CD4-positive, alpha-beta T cell treated with Interleukin-2 at 100 ng/mL for 4 hours (primary cell): ENCODE data around the gene FNBP1.
"Not testable (repeated sequence)": the region's sequence is repeated elsewhere in the genome, so short reads cannot be mapped to it uniquely, and the experiment has no call there.

Experiments
- DNase-seq: peaks from one replicate; pipeline ENCODE4 v3.0.0-alpha.2; 2020; ENCODE audit warnings: low spot score

Gene FNBP1

DNA sequence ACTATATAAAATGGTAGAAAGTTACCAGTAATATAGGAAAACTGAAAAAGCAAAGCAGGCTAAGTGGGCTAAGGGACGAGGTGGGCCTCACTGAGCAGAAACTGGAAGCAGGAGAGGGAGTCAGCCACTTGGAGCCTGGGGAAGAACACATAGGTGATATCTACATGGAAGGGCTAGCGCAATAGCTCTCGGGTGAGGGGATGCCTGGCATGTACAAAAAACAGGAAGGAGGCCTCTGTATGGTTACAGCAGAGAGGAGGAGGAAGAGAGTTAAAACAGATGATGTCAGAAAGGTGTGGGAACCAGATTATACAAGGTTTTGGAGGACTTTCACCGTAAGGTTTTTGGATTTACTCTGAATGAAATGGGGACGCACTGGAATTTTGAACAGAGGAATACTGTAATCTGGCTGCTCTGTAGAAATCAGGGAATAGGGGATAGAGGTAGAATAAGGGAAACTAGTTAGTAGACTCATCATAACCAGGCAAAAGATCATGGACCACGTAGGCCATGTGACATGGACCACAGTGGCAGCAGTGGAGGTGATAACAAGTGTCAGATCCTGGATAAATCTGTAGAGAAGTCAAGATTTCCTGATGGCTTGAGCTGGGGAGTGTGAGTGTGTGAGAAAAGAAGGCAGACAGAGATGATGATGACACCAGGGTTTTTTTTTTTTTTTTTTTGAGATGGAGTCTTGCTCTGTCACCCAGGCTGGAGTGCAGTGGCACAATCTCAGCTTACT lies 52.5 kb downstream of the FNBP1 start:
- peak; percentile 34 for DNase-seq

DNA sequence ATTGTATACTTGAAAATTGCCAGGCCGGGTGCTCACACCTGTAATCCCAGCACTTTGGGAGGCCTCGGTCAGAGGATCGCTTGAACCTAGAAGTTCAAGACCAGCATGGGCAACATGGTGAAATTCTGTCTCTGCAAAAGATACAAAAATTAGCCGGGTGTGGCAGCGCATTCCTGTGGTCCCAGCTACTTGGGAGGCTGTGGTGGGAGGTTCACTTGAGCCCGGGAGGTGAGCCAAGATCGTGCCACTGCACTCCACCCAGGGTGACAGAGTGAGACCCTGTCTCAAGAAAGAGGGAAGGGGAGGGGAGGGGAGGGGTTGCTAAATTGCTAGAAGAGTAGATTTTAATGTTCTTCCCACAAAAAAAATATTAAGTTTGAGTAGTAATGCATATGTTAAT lies 53.2 kb downstream of the FNBP1 start:
- DNase-seq, result no peak

DNA sequence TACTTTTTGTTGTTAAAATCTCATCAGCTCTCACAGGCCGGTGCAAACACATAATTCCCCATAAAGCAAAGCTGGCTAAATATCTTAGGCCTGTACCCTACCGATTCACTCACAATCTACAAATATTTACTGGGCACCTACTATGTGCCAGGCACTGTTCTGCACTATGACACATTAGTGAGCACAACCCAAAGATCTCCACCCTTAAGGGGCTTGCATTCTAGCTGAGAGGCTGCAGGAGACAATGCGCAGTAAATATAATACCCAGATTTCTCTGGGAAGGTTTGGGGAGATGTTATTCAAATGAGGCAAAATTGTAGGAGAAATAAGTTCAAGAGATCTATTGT lies 53.7 kb downstream of the FNBP1 start:
- DNase-seq, result no peak

DNA sequence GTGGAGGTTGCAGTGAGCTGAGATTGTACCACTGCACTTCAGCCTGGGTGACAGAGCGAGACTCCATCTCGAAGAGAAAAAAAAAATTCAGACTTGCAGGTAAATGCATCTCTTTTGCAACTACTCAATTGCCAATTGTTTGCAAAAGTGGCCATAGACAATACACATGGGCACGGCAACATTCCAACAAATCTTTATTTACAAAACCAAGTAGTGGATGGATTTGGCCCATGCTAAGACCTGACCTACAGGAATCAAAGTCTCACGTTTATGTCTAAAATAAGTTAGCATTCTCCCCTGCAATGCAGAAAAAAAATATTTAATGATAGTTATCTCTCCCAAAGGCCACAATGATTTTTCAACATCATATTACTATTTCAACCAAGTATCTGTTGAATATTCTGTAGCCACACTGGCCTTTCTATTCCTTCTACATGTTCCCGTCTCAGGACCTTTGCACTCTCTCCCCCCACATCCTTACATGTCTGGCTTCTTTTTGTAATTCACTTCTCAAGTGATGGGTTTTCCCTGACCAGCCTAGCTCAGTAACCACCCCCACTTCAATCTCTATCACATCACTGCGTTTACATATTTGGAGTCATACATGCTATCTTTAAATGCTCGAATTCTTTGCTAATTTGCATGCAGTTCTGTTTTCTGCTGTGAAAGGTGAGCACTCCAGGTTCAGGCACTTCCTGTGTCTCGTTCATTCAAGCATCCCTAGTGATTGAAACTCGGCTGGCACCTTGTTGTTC lies 54.2 kb downstream of the FNBP1 start:
- DNase-seq, result peak; percentile 44

DNA sequence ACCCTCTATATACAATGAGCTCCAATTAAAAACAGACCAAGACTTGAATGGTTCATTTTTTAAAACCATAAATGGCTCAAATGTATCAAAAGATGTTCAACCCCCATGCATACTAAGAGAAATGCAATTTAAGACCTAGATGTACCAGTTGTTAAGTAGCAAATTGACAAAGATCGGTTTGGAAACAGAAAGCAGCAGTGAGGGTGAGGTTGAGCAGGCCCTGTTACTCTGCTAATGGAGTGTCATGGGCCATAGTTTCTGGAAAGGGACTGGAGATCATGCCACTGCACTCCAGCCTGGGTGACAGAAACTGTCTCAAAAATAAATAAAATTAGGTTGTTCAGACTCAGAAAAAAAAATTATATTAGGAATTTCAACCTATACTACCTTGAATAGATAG lies 55.0 kb downstream of the FNBP1 start:
- no peak for DNase-seq

DNA sequence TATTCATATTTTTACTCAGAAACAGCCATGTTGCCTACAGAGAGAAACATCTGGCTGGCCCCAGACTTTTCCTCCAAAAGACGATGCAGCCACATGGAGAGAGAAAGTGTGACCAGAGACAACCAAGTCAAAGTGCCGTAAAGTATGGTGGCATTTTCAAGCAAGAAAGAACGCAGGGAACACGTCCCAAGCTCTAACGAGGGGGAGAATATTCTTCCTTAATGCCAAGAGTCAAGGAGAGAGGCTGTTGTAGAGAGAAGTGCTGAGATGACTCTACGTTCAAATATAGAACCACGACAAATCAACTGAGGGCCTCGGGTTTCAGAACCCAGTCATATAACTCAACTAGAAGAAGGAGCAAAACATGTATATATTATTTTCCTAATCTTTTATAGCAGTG lies 55.9 kb downstream of the FNBP1 start:
- no peak for DNase-seq

DNA sequence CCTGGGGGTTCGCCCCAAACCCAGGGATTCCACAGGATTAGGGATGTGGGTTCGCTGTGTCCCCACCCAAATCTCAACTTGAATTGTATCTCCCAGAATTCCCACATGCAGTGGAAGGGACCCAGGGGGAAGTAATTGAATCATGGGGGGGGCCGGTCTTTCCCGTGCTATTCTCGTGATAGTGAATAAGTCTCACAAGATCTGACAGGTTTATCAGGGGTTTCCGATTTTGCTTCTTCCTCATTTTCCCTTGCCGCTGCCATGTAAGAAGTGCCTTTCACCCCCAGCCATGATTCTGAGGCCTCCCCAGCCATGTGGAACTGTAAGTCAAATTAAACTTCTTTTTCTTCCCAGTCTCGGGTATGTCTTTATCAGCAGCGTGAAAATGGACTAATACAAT lies 58.4 kb downstream of the FNBP1 start:
- not testable (repeated sequence) for DNase-seq

DNA sequence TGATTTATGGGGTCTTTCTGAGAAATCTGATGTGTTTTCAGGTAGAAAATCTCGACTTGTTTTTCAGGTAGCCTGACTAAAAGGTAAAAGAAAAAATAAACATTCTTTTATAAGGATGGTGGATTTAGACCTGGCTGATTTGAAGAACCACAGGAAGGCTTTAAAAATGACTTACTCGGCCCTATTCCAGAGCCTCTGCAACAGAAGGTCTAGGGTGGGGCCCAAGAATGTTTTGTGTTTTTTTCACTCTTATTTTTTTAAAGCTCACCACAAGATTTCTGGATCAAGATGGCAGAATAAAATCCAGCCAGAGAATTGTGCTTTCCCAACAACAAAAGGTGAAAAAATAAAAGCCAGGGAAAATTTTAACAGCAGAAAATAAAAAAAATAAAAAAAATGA lies 59.1 kb downstream of the FNBP1 start:
- DNase-seq, result no peak

DNA sequence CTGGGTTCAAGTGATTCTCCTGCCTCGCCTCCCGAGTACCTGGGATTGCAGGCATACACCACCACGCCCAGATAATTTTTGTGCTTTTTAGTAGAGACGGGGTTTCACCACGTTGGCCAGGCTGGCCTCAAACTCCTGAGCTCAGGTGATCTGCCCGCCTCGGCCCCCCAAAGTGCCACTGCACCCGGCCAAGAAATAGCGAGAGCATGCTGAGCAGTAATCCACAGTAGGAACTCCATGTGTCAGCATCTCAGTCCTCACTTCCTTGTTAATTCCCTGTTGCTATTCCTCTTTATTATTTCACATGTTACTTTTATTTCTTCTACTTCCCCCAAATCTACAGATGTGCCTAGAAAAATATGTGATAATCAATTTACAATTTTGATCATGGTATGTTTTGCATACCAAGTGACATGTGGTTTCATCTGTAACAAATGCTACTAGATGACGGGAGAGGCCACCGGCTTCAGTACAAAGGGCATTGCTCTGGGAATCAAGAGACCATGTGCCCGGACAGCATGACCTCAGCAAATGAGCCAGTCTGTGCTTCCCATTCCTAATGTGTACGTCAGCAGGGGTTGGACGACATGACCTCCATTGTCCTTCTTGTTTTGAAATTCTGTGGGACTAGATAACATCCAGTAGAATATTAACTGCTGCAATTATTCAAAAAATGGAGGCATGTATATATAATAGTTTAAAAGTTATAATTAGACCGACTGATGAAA lies 61.6 kb downstream of the FNBP1 start:
- no peak for DNase-seq

DNA sequence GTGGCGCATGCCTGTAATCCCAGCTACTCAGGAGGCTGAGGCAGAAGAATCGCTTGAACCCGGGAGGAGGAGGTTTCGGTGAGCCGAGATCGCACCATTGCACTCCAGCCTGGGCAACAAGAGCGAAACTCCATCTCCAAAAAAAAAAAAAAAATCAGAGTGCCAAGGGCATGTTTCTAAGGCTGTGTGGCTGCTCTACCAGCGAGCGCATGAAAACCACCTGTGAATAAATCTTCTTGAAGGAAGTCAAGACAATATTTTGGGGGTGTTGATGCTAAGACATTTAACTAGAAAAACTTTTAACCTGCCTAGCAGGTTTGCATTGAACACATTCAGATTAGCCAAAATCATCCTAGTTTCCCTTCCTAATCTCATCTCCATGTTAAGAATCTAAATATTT lies 62.8 kb downstream of the FNBP1 start:
- not testable (repeated sequence) for DNase-seq

DNA sequence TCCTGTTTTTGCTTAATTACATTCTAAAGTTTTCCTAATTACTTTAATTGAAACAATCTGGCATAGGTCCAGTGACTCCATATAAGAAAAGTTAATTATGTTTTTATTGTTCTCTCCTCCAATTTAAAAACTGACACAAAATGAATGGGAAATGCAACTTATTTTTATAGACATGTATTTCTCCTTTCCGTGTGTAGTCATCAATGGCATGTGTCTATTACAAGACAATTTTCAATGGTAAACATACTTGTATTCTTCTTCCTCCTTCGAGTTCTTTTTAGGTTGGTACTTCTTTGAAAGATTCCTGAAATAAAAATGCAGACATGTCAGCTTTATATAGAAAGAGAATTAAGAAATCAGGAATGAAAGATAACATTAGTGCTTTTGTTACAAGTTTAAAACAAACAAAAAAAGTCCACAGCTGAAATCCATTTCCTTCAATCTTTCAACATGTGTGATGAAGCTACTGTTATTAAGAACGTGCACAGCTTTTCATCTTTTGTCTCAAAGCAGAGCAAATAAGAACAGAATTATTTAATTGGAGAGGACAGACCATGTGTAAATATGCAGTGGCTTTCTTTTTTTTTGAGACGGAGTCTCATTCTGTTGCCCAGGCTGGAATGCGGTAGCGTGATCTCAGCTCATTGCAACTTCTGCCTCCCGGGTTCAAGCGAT lies 63.8 kb downstream of the FNBP1 start:
- no peak for DNase-seq

DNA sequence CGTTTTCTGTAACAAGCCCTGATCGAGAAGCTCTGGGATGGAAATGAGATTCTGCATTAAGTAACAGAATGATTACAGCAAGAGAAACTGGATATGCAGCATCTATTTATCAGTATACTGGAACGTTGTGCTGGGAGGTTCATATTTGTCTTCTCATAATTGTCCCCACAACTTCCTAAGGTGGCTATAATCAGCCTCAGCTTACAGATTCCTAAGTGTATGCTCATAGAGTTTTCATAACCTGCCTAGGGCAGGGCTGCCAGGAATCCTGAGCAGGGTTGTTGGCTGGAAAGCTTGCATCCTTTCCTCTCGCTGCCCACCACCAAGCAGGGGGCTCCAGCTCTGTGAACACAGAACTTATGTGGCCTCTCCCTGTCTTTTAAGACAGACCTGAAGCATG lies 70.2 kb downstream of the FNBP1 start:
- DNase-seq, result no peak

DNA sequence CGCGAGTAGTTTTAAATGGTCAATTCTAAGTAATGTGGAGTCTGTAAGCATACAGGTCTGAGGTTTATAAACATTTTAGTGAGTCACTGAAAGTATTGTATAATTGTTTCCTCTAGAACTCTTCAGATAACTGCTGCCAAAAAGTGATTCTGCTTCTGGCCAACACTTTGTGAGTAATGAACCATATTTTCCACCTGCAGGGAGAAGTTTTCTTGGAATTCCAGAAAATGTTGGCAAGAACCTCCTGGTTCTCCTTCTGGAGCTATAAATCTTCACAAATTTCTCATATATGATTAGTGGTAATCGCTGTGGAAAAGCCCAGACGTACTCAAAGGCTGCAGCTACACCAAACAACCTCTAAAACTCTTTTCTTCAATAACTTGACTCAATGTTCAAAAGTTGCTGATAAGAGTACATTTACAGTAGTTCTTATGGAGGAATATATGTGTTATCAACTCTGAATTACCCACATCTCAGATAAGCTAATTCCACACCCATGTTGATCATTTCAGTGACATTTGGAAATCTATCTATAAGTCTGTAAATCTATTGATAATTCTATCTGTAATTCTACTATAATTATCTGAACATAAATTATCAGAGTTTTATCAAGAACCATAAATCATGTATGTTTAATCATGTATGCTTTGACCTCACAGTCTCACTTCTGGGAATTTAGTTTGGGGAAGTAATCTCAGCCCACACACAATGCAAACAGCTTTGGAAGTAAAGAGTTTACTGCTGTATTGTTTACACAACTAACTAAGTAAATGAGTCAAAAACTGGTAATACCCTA lies 74.1 kb downstream of the FNBP1 start:
- peak; percentile 29 for DNase-seq

DNA sequence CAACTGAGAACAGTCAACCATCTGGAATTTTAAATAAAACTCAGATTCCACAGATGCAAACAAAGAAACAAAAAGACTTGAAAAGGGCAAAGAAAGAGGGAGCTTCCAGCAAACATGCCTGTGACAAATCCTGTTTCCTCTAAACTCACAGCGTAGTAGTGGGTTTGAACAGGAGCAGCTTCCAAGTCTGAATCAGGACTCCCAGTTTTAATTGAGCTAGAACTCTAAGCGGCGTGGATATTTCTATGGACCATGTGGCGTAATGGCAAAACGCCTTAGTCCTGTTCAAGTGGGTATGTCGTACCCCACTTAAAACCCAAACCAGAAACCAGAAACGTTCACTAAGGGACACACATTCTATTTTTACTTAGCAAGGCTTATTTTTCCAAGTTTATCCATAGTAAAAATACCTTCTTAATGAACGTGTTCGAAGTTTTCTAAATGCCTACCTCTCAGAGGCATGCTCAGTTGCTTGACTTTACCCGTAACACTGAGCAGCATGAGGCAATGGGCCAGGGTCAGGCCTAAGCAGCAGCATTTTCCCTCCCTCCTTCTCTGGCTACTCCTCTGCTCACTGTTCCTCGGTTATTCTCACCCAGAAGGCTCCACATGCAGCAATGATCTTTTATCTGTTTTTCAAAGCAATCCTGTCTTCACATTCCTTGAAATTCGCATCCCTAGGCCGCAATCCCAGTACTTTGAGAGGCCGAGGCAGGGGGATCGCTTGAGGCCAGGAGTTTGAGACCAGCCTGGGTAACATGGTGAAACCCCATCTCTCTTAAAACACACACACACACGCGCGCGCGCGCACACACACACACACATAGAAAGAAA lies 77.9 kb downstream of the FNBP1 start:
- no peak for DNase-seq

DNA sequence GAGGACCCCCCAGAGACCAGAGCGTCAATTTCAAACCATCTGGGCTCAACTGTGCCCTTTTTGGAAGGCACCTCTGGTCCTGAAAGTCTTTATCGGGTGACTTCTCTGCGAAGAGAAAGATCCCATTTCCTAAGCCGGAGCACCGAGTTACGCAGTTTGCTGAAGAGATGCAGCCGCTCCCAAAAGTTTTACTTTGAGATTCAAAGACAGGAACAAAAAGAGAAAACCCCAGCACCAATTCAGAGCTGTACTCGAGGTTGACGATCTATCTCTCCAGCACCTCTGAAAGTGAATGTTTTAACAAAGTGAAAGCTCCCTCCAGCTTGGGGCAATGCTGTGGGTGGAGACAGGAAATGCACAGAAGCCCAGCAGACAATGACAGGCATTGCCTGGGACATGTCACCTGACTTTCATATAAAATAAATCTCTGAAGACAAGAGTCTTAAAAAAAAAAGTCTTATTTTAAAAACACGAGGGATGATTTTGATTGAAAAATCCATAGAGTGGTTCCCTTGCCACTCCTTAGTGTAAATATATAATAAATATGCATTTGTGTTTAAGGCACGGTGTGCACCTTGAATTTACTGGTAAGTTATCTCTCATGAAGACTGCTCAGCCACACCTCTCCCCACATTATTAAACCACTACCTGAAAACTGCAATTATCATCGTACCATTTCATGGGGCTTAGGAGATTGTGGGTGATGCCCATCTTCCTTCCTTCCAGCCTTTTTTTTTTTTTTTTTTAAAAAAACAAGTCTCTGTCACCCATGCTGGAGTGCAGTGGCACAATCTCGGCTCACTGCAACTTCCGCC lies 79.9 kb downstream of the FNBP1 start:
- DNase-seq, result peak; percentile 85

DNA sequence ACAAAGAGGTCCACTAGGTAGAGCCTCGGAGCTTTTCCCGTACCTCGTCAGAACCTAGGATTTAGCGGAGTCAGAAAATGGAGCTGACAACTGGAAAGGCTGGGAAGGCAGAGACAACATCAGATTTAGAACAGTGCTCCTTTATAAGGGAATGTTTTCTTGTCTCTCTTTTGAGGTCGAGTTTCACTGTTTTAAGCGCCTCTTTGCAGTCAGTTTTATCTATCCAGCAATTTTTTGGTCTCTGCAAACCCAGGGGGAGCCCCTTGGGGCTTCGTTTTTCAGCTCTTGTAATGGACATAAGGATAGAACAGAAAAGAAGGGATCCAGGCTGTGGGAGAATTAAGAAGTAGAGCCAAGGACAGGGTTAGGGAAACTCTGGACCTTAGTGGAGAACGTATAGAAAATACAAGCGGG lies 80.5 kb downstream of the FNBP1 start:
- no peak for DNase-seq

DNA sequence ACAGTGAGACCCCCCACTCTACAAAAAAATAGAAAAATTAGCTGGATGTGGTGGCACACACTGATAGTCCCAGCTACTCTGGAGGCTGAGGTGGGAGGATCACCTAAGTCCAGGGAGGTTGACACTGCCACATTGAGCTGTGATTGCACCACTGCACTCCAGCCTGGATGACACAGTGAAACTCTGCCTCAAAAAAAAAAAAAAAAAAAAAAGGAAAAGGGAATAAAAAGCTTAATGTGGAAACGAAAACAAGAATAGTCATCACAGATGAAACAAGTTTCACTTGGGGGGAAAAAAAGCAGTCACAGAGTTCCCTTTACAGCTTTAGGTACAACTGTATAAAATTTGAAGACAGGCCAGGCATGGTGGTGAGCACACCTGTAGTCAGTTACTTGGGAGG lies 84.2 kb downstream of the FNBP1 start:
- DNase-seq, result no peak

DNA sequence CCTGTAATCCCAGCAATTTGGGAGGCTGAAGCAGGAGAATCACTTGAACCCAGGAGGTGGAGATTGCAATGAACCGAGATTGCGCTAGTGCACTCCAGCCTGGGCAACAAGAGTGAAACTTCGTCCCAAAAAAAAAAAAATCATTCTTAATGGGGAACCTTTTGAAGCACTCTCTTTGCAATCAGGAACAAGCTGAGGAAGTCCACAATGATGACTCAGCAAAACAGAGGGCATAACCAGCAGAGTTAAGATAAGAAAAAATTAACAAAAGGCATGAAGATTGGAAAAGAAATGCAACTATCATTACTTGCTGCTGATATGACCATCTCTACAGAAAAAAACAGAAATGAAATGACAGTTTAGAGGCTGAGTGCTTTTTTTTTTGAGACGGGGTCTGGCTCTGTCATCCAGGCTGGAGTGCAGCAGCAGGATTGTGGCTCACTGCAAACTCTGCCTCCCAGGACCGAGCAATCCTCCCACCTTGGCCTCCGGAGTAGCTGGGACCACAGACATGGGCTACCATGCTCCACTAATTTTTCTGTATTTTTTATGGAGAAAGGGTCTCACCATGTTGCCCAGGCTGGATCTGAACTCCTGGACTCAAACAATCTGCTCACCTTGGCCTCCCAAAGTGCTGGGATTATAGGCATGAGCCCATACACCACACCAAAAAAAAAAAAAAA lies 88.0 kb downstream of the FNBP1 start:
- peak; percentile 36 for DNase-seq

DNA sequence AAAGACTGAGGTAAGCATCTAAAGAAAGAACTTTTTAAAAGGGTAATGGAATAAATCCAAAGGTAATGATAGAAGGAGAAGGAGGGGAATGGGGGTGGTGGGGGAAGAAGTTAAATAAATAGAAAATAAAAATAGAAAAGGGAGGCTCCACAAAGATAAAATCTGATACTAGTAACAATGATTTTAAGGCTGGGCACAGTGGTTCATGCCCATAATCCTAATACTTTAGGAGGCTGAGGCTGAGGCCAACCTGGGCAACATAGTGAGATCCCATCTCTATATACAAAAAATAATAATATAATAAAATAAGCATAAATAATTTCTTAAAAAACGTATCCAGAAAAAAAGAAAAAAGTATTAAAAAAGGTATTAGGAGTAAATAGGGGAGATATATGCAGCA lies 89.3 kb downstream of the FNBP1 start:
- DNase-seq, result no peak
